Activated naive CD4-positive, alpha-beta T cell treated with anti-CD3 and anti-CD28 coated beads for 36 hours (primary cell): ENCODE data around the gene COL24A1. TPM values are rescaled to one million over a fixed set of nuclear protein-coding genes. Genes with fewer than 3 reads are reported as not detected.
"Not testable (repeated sequence)": the region's sequence is repeated elsewhere in the genome, so short reads cannot be mapped to it uniquely, and the experiment has no call there.

Source experiments
- CTCF ChIA-PET: fragments of 350-600 bp; sonication (Branson Sonifier 250); formaldehyde crosslinking; loops from one replicate; lab custom pipeline; 2021; ENCODE audit warnings: antibody characterized with exemption; lab: Charles Lee
- DNase-seq: peaks from one replicate; pipeline ENCODE4 v3.0.0-alpha.2; 2020
- H3K27ac Mint-ChIP-seq: one replicate; pipeline ENCODE4 v1.8.0; 2021; ENCODE audit warnings: mild to moderate bottlenecking, mixed read lengths
- H3K27me3 Mint-ChIP-seq: one replicate; pipeline ENCODE4 v1.8.0; 2021; ENCODE audit warnings: low read depth, mixed read lengths
- H3K36me3 Mint-ChIP-seq: one replicate; pipeline ENCODE4 v1.8.0; 2021; ENCODE audit warnings: low read depth, mixed read lengths
- H3K4me1 Mint-ChIP-seq: one replicate; pipeline ENCODE4 v1.8.0; 2021; ENCODE audit warnings: low read depth, mixed read lengths
- H3K4me3 Mint-ChIP-seq: one replicate; pipeline ENCODE4 v1.8.0; 2021; ENCODE audit warnings: mild to moderate bottlenecking, moderate library complexity, mixed read lengths
- H3K9me3 Mint-ChIP-seq: one replicate; pipeline ENCODE4 v1.8.0; 2021; ENCODE audit warnings: mixed read lengths
- intact Hi-C: fragments of 100-400 bp; cut with micrococcal nuclease; formaldehyde crosslinking; loops from one replicate; pipeline ENCODE4 v1.15.1; 2023
- total RNA-seq, 2 experiments: library from RNA; stranded (reverse); gene quantifications; one replicate each; pipeline ENCODE4 v1.2.3, GENCODE V29; 2021

COL24A1 gene
- total RNA-seq, 2 experiments from 2014 or later, result not detected

DNA sequence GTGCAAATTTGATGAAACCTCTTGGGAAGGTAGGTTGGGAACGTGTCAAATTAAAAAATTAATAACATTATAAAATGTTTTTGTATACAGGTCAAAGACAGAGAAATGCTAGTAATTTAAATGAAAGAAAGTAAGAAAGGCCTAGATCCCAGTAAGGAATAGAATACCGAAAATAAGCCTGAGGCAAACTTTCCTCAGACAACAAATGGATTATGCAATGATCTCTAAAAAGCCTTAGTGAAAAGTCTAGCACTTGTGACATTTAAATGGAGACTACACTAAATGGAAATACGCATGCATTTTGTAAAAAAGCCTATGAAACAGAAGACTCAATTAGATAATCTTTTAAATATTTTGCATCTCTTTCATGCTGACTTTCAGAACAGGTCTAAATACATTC, 309.9 kb downstream of the COL24A1 start:
- Mint-ChIP-seq H3K27ac (no peak overlapping the region), H3K27me3 (no peaks in the 10 kb centered on the region), H3K4me3 (no peak overlapping the region), H3K9me3 (no peaks in the 10 kb centered on the region), H3K4me1 (no peaks in the 10 kb centered on the region), H3K36me3 (no peaks in the 10 kb centered on the region)
- intact Hi-C loops, result no loop called here
- CTCF ChIA-PET, result no interaction called here
- no peak for DNase-seq

DNA sequence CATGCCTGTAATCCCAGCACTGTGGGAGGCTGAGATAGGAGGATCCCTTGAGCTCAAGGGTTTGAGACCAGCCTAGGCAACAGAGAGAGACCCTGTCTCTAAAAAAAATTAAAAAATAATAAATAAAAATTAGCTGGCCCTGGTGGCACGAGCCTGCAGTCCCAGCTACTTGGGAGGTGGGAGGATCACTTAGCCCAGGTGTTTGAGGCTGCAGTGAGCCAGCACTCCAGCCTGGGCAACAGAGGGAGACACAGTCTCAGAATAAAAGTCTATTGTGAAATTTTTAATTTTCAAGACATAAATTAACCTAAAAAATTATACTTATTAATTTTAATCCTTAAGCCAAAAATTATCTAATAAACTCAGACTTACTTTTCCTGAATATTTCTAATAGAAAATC, 317.1 kb downstream of the COL24A1 start:
- no peak for DNase-seq
- intact Hi-C loops, result no loop called here
- Mint-ChIP-seq H3K27ac (no peak overlapping the region), H3K9me3 (no peaks in the 10 kb centered on the region), H3K4me3 (no peak overlapping the region), H3K4me1 (no peaks in the 10 kb centered on the region), H3K36me3 (no peaks in the 10 kb centered on the region), H3K27me3 (peaks cover 3% of the 10 kb centered on the region)
- CTCF ChIA-PET, result no interaction called here

DNA sequence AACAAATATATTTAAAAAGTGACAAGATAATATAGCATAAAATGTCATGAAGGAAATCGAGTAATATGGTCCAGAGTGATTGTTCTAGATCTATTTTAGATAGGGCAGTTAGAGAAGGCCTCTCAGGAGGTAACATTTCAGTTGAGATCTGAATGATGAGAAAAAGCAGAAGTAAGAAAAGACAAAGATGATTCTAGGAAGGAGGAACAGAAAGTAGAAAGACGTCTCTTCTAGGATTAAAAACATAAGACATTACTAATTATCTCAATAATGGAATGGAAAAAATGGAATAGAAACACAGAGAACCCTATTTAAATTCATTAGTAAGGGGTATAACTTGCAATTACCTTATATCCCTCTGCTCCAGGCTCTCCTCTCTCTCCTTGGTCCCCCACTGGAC, 318.3 kb downstream of the COL24A1 start:
- Mint-ChIP-seq H3K9me3 (no peaks in the 10 kb centered on the region), H3K4me1 (no peaks in the 10 kb centered on the region), H3K4me3 (no peak overlapping the region), H3K36me3 (no peaks in the 10 kb centered on the region), H3K27me3 (peaks cover 3% of the 10 kb centered on the region), H3K27ac (no peak overlapping the region)
- CTCF ChIA-PET, result no interaction called here
- intact Hi-C loops, result no loop called here
- no peak for DNase-seq

DNA sequence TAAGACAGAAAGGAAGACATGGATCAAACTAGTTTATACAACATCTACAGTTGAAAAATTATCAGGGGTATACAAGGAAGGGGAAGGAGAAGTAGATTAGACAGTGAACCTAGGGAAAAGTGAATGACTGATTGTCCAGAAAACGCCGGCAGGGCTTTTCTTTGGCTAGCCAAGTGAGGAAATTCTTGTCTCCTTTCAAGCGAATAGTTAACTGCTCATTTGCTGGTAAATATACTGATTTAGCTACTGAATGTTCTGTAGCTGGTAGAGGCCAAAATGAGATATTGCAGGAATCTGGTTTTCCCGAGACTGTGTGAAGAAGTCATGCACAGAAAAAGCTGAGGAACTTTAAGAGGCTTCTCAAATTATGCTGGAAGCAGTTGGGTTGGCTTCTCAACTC, 319.8 kb downstream of the COL24A1 start:
- H3K36me3 Mint-ChIP-seq, result no peaks in the 10 kb centered on the region
- no peaks in the 10 kb centered on the region for H3K4me1 Mint-ChIP-seq
- intact Hi-C loops, result no loop called here
- no peak overlapping the region for H3K27ac Mint-ChIP-seq
- CTCF ChIA-PET, result no interaction called here
- no peaks in the 10 kb centered on the region for H3K9me3 Mint-ChIP-seq
- H3K4me3 Mint-ChIP-seq, result no peak overlapping the region
- H3K27me3 Mint-ChIP-seq, result peaks cover 3% of the 10 kb centered on the region
- DNase-seq, result no peak

DNA sequence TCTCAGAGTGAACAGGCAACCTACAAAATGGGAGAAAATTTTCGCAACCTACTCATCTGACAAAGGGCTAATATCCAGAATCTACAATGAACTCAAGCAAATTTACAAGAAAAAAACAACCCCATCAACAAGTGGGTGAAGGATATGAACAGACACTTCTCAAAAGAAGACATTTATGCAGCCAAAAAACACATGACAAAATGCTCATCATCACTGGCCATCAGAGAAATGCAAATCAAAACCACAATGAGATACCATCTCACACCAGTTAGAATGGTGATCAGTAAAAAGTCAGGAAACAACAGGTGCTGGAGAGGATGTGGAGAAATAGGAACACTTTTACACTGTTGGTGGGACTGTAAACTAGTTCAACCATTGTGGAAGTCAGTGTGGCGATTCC, 323.4 kb downstream of the COL24A1 start:
- intact Hi-C loops, H3K4me1 Mint-ChIP-seq, CTCF ChIA-PET: not testable (repeated sequence)

DNA sequence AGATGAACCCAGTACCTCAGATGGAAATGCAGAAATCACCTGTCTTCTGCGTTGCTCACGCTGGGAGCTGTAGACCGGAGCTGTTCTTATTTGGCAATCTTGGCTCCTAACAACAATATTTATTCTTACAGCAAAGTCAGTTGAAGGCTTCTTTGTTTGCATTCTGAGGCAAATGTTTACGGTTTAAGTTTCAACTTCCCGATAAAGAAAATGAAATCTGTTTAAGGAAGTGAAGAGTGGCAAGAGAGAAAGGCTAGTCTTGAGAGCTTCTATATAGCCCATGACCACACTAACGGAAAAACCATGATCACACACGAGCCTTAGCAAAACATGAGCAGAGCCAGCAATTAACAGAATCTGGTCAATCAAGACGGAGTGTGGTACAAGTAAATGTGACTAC, 325.7 kb downstream of the COL24A1 start:
- Mint-ChIP-seq H3K36me3 (no peaks in the 10 kb centered on the region), H3K27me3 (no peaks in the 10 kb centered on the region), H3K9me3 (no peaks in the 10 kb centered on the region), H3K4me1 (no peaks in the 10 kb centered on the region), H3K4me3 (no peak overlapping the region), H3K27ac (no peak overlapping the region)
- intact Hi-C loops, result no loop called here
- no peak for DNase-seq
- CTCF ChIA-PET, result no interaction called here

More for the DNA sequence above, 323.4 kb downstream of the COL24A1 start:
- not testable (repeated sequence) for H3K4me3 Mint-ChIP-seq, H3K27ac Mint-ChIP-seq, DNase-seq, H3K27me3 Mint-ChIP-seq, H3K36me3 Mint-ChIP-seq, H3K9me3 Mint-ChIP-seq

DNA sequence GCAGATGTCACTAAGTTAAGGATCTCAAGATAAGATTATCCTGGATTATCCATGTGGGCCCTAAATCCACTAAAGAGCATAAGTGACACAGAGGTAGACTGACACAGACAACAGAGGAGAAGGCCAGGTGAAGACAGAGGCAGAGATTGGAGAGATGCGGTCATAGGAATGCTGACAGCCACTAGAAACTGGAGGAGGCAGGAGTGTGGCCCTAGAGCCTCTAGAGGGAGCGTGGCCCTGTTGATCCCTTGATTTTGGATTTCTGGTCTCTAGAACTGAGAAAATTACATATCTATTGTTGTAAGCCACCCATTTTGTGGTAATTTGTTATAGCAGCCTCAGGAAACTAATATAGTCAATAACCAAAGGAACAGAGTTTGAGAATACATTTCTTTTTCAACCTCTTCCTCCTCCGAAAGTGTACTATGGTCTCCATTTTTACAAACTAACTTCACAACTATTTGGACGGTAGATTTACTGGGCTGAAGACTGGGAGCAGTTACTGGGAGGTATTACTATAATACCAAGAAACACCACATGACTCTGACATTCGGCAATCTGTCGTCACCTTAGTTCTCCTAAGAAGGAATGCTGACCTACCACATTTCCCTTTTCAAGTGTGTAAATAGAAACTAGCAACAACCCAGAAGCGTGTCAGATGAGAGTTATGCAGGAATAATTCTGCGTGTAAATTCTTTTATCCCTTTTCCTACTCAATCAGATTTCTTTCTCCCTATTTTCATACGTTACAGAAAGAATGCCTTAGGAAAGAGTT, 332.3 kb downstream of the COL24A1 start:
- H3K27me3 Mint-ChIP-seq, result no peaks in the 10 kb centered on the region
- intact Hi-C loops, result no loop called here
- CTCF ChIA-PET, result no interaction called here
- H3K36me3 Mint-ChIP-seq, result no peaks in the 10 kb centered on the region
- peaks cover 2% of the 10 kb centered on the region for H3K9me3 Mint-ChIP-seq
- no peaks in the 10 kb centered on the region for H3K4me1 Mint-ChIP-seq
- no peak overlapping the region for H3K27ac Mint-ChIP-seq
- no peak overlapping the region for H3K4me3 Mint-ChIP-seq
- DNase-seq, result no peak

DNA sequence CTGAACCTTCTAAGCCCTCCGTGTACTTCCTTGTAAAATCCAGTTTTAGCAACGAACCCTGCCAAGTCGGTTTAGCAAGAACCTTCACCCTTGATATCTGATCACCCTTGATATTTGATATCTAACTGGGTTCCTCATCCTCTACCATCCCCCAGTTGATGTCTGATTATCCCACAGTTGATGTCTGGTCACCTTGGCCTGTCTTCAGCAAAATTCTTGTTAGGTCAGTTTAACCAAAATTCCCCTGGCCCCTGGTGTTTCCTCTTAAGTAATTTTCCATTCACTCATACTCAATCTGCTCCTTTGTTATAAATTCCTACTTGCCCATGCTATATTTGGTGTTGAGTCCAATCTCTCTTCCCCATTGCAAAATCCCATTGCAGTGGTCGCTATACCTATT, 333.9 kb downstream of the COL24A1 start:
- Mint-ChIP-seq H3K27me3 (no peaks in the 10 kb centered on the region), H3K9me3 (peaks cover 2% of the 10 kb centered on the region), H3K4me3 (no peak overlapping the region), H3K27ac (no peak overlapping the region), H3K4me1 (no peaks in the 10 kb centered on the region), H3K36me3 (no peaks in the 10 kb centered on the region)
- CTCF ChIA-PET, result no interaction called here
- no peak for DNase-seq
- intact Hi-C loops, result no loop called here

DNA sequence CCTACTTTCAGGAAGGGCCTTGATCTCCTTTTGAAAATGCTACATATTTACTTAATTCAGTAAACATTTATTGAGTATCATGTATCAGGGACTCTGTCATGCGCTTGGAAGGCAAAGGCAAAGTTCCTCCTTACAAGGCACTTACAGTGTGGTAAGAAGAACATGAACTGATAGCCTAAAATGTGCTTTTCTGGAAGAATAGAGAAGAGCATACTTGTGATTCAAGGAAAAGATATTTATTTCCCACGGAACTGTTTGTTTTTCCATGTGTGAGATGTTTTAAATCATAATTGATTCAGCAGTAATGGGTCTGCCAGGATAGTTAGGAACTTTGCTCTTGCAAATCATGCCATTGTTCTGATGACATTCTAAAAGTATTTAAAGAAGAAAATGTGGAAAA, 338.2 kb downstream of the COL24A1 start:
- Mint-ChIP-seq H3K27ac (no peak overlapping the region), H3K9me3 (no peaks in the 10 kb centered on the region), H3K27me3 (no peaks in the 10 kb centered on the region), H3K36me3 (no peaks in the 10 kb centered on the region), H3K4me3 (no peak overlapping the region), H3K4me1 (no peaks in the 10 kb centered on the region)
- intact Hi-C loops, result no loop called here
- CTCF ChIA-PET, result interaction anchor here (0.7 kb wide), 1 partner anchor 459 kb away, joined by 3 read pairs; no protein-coding TSS in a partner anchor
- DNase-seq, result no peak

DNA sequence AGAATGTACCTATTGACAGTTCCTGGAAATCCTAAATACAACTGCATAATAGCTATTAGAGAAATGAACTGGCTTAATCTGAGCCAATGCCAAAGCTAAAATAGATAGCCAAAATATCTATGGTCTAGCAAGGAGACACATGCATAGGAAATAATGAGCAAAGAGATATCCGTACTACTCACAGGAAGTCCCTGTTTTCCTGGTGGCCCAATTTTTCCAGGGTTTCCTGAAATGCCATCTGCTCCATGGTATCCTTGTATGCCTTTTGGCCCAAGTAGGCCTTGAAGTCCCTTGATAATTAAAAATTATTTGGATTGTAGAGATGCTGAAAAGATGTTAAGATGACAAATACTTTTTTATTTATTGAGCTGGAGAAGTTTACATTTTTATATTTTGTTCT, 340.0 kb downstream of the COL24A1 start:
- Mint-ChIP-seq H3K27ac (no peak overlapping the region), H3K9me3 (no peaks in the 10 kb centered on the region), H3K4me1 (no peaks in the 10 kb centered on the region), H3K36me3 (no peaks in the 10 kb centered on the region), H3K27me3 (no peaks in the 10 kb centered on the region), H3K4me3 (no peak overlapping the region)
- CTCF ChIA-PET, result no interaction called here
- intact Hi-C loops, result no loop called here
- DNase-seq, result no peak

DNA sequence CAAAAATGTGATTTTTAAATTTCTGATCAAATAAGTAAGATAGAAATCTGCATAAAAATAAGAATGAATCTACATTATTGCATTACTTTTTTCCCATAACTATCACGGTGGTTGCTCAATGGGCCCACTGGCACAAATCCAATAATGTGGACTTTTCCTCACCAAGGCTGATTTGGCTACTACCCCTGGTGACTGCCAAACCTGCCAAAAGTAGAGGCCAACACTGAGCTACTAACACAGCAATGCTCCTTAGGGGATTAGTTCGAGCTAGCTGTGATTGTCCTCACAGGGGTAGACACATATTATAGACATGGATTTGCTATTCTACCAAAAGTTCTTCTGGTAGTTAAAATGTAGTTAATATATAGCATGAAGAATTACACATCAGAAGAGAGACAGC, 340.7 kb downstream of the COL24A1 start:
- H3K27me3 Mint-ChIP-seq, result no peaks in the 10 kb centered on the region
- no peaks in the 10 kb centered on the region for H3K4me1 Mint-ChIP-seq
- no peak overlapping the region for H3K4me3 Mint-ChIP-seq
- H3K9me3 Mint-ChIP-seq, result no peaks in the 10 kb centered on the region
- DNase-seq, result no peak
- CTCF ChIA-PET, result no interaction called here
- intact Hi-C loops, result no loop called here
- H3K36me3 Mint-ChIP-seq, result no peaks in the 10 kb centered on the region
- H3K27ac Mint-ChIP-seq, result no peak overlapping the region

DNA sequence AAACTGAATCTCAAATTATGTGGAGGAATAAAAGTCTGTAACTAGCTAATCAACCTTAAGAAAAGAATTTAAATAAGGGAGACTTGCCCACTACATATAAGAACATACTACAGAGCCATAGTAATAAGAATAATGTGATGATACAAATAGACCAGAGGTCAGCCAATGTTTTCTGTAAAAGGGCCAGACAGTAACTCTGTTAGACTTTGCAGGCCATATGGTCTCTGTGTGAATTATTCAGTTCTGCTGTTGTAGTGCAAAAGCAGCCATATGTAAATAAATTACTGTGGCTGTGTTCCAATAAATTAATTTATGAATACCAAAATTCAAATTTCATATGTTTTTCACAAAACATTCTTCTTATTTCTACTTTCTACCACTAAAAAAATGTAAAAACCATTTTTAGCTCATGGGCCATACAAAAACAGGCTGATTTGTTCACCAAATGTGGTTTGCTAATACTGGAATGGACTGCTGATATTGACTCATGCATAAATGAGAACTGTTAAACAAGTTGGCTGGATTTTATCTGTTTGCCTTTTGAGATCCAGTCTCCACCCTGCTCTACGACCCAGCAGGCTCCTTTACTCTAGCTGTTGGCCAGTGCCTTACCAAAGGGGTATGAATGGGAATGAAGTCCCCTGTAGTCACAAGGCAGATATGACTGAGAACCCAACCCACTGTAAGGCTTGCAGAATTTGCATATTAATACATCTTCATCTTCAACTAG, 350.2 kb downstream of the COL24A1 start:
- H3K36me3 Mint-ChIP-seq, result no peaks in the 10 kb centered on the region
- no peak overlapping the region for H3K27ac Mint-ChIP-seq
- peaks cover 3% of the 10 kb centered on the region for H3K9me3 Mint-ChIP-seq
- CTCF ChIA-PET, result no interaction called here
- no peak overlapping the region for H3K4me3 Mint-ChIP-seq
- H3K4me1 Mint-ChIP-seq, result no peaks in the 10 kb centered on the region
- DNase-seq, result no peak
- H3K27me3 Mint-ChIP-seq, result no peaks in the 10 kb centered on the region
- intact Hi-C loops, result no loop called here

DNA sequence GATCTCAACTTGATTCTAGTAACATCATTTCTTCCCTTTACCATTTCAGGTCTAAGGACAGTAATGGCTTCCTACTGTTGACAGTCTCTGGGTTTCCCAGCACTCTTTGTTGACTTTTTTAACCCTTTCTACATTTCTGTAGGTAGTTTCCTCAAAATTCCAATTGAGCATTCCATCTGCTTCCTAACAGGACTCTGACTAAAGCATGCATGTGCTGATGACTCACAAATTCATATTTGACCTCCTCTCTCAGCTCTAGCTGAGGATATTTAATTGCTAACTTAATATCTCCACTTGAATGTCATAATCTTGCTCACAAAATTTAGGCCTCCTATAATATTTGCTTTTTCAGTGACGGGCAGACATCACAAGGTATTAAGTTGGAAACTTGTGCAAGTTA, 355.1 kb downstream of the COL24A1 start:
- DNase-seq, result no peak
- no peaks in the 10 kb centered on the region for H3K27me3 Mint-ChIP-seq
- no peaks in the 10 kb centered on the region for H3K9me3 Mint-ChIP-seq
- no peaks in the 10 kb centered on the region for H3K36me3 Mint-ChIP-seq
- no peaks in the 10 kb centered on the region for H3K4me1 Mint-ChIP-seq
- H3K4me3 Mint-ChIP-seq, result no peak overlapping the region
- CTCF ChIA-PET, result no interaction called here
- intact Hi-C loops, result no loop called here
- no peak overlapping the region for H3K27ac Mint-ChIP-seq
